HL-60 (cell line): ENCODE results near the gene RBBP8.
A peak's percentile ranks its signal among the peaks of the same experiment; 100 is the strongest.
"Not testable (repeated sequence)": the region's sequence is repeated elsewhere in the genome, so short reads cannot be mapped to it uniquely, and the experiment has no call there.

Experiments
- DNase-seq, 2 experiments: peaks; one replicate each; pipeline ENCODE4 v3.0.0-alpha.2; 2010 to 2020; ENCODE audit warnings: low read depth in 1 of 2, low spot score in 1 of 2
- H3K27ac ChIP-seq: fragments of 250-450 bp; sonication (Bioruptor Pico); replicated peaks from 2 replicates; pipeline ENCODE4 v1.5.1; 2020; ENCODE audit warnings: mild to moderate bottlenecking, moderate library complexity
- H3K27me3 ChIP-seq: fragments of 250-450 bp; sonication (Bioruptor Pico); 2 replicates; pipeline ENCODE4 v1.5.1; 2021; ENCODE audit warnings: mild to moderate bottlenecking, moderate library complexity; ENCODE audit not compliant: insufficient read depth, poor library complexity, severe bottlenecking
- H3K4me3 ChIP-seq: replicated peaks from 2 replicates; pipeline ENCODE4 v1.5.1; 2011; ENCODE audit warnings: mild to moderate bottlenecking, control low read depth, low read length; ENCODE audit not compliant: insufficient read depth
- CTCF ChIP-seq: IDR thresholded peaks from one replicate; pipeline ENCODE4 v1.5.1; 2011; ENCODE audit warnings: low read length, control low read depth, inconsistent platforms; ENCODE audit not compliant: insufficient read depth
- GABPA ChIP-seq: IDR thresholded peaks from 2 replicates; pipeline ENCODE4 v1.6.1; 2012; ENCODE audit warnings: low read depth
- POLR2AphosphoS5 ChIP-seq: IDR thresholded peaks from 2 replicates; pipeline ENCODE4 v1.6.1; 2012; ENCODE audit warnings: low read depth
- REST ChIP-seq: IDR thresholded peaks from 2 replicates; pipeline ENCODE4 v1.6.1; 2012; ENCODE audit warnings: low read depth; ENCODE audit not compliant: insufficient replicate concordance
- SPI1 ChIP-seq: IDR thresholded peaks from 2 replicates; pipeline ENCODE4 v1.6.1; 2012; ENCODE audit warnings: low read depth, mild to moderate bottlenecking, borderline replicate concordance
- long read RNA-seq: library from polyadenylated mRNA; unstranded; transcript quantifications from one replicate; pipeline ENCODE4 v2.0.0, GENCODE V29; 2020

RBBP8 gene
- long read RNA-seq, transcript RBBP8-204 (19 exons, 3,293 nt), result major isoform, 11 of 119 reads
- long read RNA-seq, partial matches to known transcripts, result 78 of 119 reads
- long read RNA-seq, other reads (novel, unspliced or antisense), result 27 of 119 reads

GRCh38 chr18:22933206-22933965 lies at the start of gene RBBP8:
Gene RBBP8 (plus strand): TSS chr18:22933328. CDS start chr18:22936852, 3,524 bp downstream.
- H3K27ac ChIP-seq, result peak within 1 kb of the TSS; percentile 96
- TF ChIP-seq GABPA (peak; percentile 8; the same call in 1 of the 2 replicates), SPI1 (peak; percentile 54; the same call in 1 of the 2 replicates), REST (peak; percentile 20), POLR2AphosphoS5 (peak; percentile 50; the same call in 1 of the 2 replicates), CTCF (no peak)
- no peaks in the 10 kb centered on the region for H3K27me3 ChIP-seq
- peak; percentile 80 to 89 for DNase-seq
- H3K4me3 ChIP-seq, result peak within 1 kb of the TSS; percentile 67

GRCh38 chr18:22883827-22884226 lies 49.3 kb upstream of the RBBP8 start:
- no peaks in the 10 kb centered on the region for H3K27me3 ChIP-seq
- H3K27ac ChIP-seq, result no peak overlapping the region
- TF ChIP-seq GABPA, result no peak
- TF ChIP-seq POLR2AphosphoS5, result no peak
- no peak for TF ChIP-seq REST
- TF ChIP-seq SPI1, result no peak
- no peak for TF ChIP-seq CTCF
- DNase-seq, result no peak
- H3K4me3 ChIP-seq, result no peak overlapping the region

DNA sequence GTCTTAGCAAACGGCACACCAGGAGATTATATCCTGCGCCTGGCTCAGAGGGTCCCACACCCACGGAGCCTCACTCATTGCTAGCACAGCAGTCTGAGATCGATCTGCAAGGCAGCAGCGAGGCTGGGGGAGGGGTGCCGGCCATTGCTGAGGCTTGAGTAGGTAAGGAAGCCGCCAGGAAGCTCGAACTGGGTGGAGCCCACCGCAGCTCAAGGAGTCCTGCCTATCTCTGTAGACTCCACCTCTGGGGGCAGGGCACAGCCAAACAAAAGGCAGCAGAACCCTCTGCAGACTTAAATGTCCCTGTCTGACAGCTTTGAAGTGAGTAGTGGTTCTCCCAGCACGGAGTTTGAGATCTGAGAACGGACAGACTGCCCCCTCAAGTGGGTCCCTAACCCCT lies 47.4 kb upstream of the RBBP8 start:
- not testable (repeated sequence) for H3K4me3 ChIP-seq

DNA sequence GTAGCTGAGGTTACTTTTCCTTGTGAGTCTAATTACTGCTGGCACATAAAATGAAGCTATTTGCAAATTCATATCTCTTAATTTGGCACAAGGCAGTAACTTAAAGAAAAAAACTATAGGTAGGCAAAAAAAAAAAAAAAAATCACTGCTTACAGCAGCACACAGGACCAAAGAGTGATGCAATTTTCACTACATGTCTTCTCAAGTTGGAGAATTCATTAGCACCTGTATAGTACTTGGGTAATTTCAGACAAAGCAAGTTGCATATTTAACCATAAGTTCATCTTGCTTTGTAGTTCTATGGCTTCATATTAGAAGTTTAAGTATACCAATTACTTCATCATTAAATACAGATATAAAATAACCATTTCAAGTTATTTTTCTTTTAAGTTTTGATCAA lies 33.7 kb upstream of the RBBP8 start:
- DNase-seq, result no peak
- TF ChIP-seq REST (no peak), POLR2AphosphoS5 (no peak), GABPA (no peak), SPI1 (no peak), CTCF (no peak)
- no peak overlapping the region for H3K4me3 ChIP-seq
- no peaks in the 10 kb centered on the region for H3K27me3 ChIP-seq
- no peak overlapping the region for H3K27ac ChIP-seq

More for the DNA sequence above, 47.4 kb upstream of the RBBP8 start:
- not testable (repeated sequence) for DNase-seq, H3K27me3 ChIP-seq, H3K27ac ChIP-seq
